ENCODE results near the gene TGOLN2.
"Not testable (repeated sequence)": the region's sequence is repeated elsewhere in the genome, so short reads cannot be mapped to it uniquely, and the experiment has no call there.

Gene TGOLN2

GRCh38 chr2:85324639-85325465 is 2.9 kb downstream of the TGOLN2 start:
- H3K36me3 ChIP-seq (ENCODE audit: low read depth): peaks cover 70% of the 10 kb centered on the region
- TF ChIP-seq, protein P1, sequence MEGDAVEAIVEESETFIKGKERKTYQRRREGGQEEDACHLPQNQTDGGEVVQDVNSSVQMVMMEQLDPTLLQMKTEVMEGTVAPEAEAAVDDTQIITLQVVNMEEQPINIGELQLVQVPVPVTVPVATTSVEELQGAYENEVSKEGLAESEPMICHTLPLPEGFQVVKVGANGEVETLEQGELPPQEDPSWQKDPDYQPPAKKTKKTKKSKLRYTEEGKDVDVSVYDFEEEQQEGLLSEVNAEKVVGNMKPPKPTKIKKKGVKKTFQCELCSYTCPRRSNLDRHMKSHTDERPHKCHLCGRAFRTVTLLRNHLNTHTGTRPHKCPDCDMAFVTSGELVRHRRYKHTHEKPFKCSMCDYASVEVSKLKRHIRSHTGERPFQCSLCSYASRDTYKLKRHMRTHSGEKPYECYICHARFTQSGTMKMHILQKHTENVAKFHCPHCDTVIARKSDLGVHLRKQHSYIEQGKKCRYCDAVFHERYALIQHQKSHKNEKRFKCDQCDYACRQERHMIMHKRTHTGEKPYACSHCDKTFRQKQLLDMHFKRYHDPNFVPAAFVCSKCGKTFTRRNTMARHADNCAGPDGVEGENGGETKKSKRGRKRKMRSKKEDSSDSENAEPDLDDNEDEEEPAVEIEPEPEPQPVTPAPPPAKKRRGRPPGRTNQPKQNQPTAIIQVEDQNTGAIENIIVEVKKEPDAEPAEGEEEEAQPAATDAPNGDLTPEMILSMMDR (IDR thresholded peaks at IDR 0.05; ENCODE audit: poor library complexity, severe bottlenecking): no peak
- DNase-seq (ENCODE audit: low spot score): no peak
- H3K4me1 ChIP-seq (ENCODE audit: insufficient read depth, poor library complexity, severe bottlenecking): peaks cover 10% of the 10 kb centered on the region
- peak overlapping the region; percentile 52 for H3K4me3 ChIP-seq (ENCODE audit: severe bottlenecking)
- H3K27me3 ChIP-seq (ENCODE audit: insufficient read depth, poor library complexity, severe bottlenecking): no peaks in the 10 kb centered on the region
- ATAC-seq (ENCODE audit: low read depth): no peak
- no peak overlapping the region for H3K27ac ChIP-seq (ENCODE audit: poor library complexity, severe bottlenecking)
- H3K9me3 ChIP-seq (ENCODE audit: severe bottlenecking): no peaks in the 10 kb centered on the region

- H3K27me3 ChIP-seq (ENCODE audit: insufficient read depth, poor library complexity, severe bottlenecking); ATAC-seq (ENCODE audit: low read depth); H3K27ac ChIP-seq (ENCODE audit: poor library complexity, severe bottlenecking); H3K4me3 ChIP-seq (ENCODE audit: severe bottlenecking); H3K9me3 ChIP-seq (ENCODE audit: severe bottlenecking); DNase-seq (ENCODE audit: low spot score): not testable (repeated sequence)
- Histone ChIP-seq H3K4me1 (ENCODE audit: insufficient read depth, poor library complexity, severe bottlenecking) (peaks cover 10% of the 10 kb centered on the region), H3K36me3 (ENCODE audit: low read depth) (peaks cover 79% of the 10 kb centered on the region)
Observed at GRCh38 chr2:85323988-85324367, 3.8 kb downstream of the TGOLN2 start.

- Histone ChIP-seq H3K9me3 (ENCODE audit: severe bottlenecking) (no peaks in the 10 kb centered on the region), H3K27me3 (ENCODE audit: insufficient read depth, poor library complexity, severe bottlenecking) (no peaks in the 10 kb centered on the region), H3K4me1 (ENCODE audit: insufficient read depth, poor library complexity, severe bottlenecking) (peaks cover 6% of the 10 kb centered on the region), H3K36me3 (ENCODE audit: low read depth) (peaks cover 82% of the 10 kb centered on the region), H3K4me3 (ENCODE audit: severe bottlenecking) (no peak overlapping the region), H3K27ac (ENCODE audit: poor library complexity, severe bottlenecking) (no peak overlapping the region)
- DNase-seq (ENCODE audit: low spot score): no peak
- TF ChIP-seq, protein P1 (IDR thresholded peaks at IDR 0.05; ENCODE audit: poor library complexity, severe bottlenecking): no peak
- ATAC-seq (ENCODE audit: low read depth): no peak
Observed at GRCh38 chr2:85323351-85323987, 4.3 kb downstream of the TGOLN2 start.

GRCh38 chr2:85319796-85320195 is 8.0 kb downstream of the TGOLN2 start:
- H3K27me3 ChIP-seq (ENCODE audit: insufficient read depth, poor library complexity, severe bottlenecking): no peaks in the 10 kb centered on the region
- H3K27ac ChIP-seq (ENCODE audit: poor library complexity, severe bottlenecking): no peak overlapping the region
- peaks cover 76% of the 10 kb centered on the region for H3K36me3 ChIP-seq (ENCODE audit: low read depth)
- TF ChIP-seq, protein P1 (IDR thresholded peaks at IDR 0.05; ENCODE audit: poor library complexity, severe bottlenecking): no peak
- peaks cover 1% of the 10 kb centered on the region for H3K4me1 ChIP-seq (ENCODE audit: insufficient read depth, poor library complexity, severe bottlenecking)
- H3K4me3 ChIP-seq (ENCODE audit: severe bottlenecking): no peak overlapping the region
- no peak for DNase-seq (ENCODE audit: low spot score)
- H3K9me3 ChIP-seq (ENCODE audit: severe bottlenecking): no peaks in the 10 kb centered on the region
- ATAC-seq (ENCODE audit: low read depth): no peak

DNA sequence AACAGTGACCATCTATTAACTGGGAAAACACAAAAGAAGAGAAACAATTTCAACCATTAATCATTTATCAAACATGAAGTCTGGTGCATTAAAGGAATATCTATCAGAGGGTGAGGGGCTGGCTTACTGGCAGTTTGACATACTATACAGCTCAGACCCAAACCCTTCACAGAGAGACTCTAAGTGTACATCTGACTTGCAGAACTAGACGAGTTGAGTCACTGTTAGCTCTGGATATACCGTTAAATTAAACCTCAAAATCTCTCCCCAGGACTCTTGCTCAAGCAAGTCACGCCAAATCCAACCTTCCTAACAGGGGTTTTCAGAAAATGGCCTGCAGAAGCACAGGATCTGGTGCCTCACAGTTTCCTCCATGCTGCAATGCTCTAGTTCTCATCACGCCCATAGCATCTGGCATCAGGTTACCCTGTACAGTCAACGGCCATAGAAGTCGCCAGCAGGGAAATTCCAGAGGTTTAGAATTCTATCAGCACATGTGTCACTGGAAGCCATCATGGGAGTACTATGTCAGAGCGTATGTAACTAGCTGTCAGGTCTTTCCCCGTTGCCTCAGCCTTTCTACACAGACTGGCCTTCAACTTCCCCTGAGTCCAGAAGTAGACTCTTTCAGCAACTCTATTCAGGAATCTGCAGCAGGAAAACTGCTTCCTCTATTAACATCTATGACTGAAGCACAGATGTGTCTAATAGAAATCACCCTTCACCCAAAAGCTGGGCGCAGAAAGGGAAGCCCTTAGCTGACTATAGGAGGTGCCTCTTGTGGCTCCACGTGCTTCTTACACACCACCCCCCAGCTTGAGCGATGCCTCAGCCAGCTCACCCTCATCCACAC is 9.3 kb downstream of the TGOLN2 start:
- DNase-seq (ENCODE audit: low spot score): no peak
- ATAC-seq (ENCODE audit: low read depth): peak; percentile 54
- Histone ChIP-seq H3K36me3 (ENCODE audit: low read depth) (peaks cover 63% of the 10 kb centered on the region), H3K27me3 (ENCODE audit: insufficient read depth, poor library complexity, severe bottlenecking) (no peaks in the 10 kb centered on the region), H3K4me1 (ENCODE audit: insufficient read depth, poor library complexity, severe bottlenecking) (peaks cover 7% of the 10 kb centered on the region), H3K27ac (ENCODE audit: poor library complexity, severe bottlenecking) (no peak overlapping the region), H3K9me3 (ENCODE audit: severe bottlenecking) (no peaks in the 10 kb centered on the region), H3K4me3 (ENCODE audit: severe bottlenecking) (no peak overlapping the region)
- TF ChIP-seq, protein P1 (IDR thresholded peaks at IDR 0.05; ENCODE audit: poor library complexity, severe bottlenecking): no peak

DNA sequence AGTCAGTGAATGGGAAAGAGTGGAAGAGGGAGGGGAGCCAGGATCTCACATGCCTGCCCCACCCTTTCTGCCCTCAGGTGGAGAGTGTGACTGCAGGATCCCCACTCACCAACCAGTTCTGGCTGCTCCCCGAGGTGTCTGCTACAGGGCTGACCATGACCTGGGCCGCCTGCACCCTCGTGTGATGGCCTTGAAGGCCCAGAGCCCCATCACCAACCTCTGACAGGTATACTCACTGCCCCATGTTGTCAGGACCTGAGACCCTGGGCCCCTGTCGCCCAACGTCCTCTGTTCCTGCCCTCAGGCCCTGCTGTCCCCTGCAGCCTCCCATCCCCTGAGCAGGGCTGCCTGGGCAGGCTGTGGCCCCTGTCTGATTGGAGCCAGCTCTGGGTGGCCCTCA is 11.9 kb downstream of the TGOLN2 start:
- not testable (repeated sequence) for DNase-seq (ENCODE audit: low spot score)

More for the DNA sequence above, 11.9 kb downstream of the TGOLN2 start:
- H3K27ac ChIP-seq (ENCODE audit: poor library complexity, severe bottlenecking); H3K9me3 ChIP-seq (ENCODE audit: severe bottlenecking); H3K4me3 ChIP-seq (ENCODE audit: severe bottlenecking); ATAC-seq (ENCODE audit: low read depth); H3K27me3 ChIP-seq (ENCODE audit: insufficient read depth, poor library complexity, severe bottlenecking): not testable (repeated sequence)
- Histone ChIP-seq H3K36me3 (ENCODE audit: low read depth) (peaks cover 42% of the 10 kb centered on the region), H3K4me1 (ENCODE audit: insufficient read depth, poor library complexity, severe bottlenecking) (peaks cover 25% of the 10 kb centered on the region)
